ENCODE data around the gene MAN1B1. TPM values are rescaled to one million over a fixed set of nuclear protein-coding genes. Genes with fewer than 3 reads are reported as not detected.

MAN1B1 gene
- total RNA-seq, 1 donor from 2014 or later, result 59.8 TPM

DNA sequence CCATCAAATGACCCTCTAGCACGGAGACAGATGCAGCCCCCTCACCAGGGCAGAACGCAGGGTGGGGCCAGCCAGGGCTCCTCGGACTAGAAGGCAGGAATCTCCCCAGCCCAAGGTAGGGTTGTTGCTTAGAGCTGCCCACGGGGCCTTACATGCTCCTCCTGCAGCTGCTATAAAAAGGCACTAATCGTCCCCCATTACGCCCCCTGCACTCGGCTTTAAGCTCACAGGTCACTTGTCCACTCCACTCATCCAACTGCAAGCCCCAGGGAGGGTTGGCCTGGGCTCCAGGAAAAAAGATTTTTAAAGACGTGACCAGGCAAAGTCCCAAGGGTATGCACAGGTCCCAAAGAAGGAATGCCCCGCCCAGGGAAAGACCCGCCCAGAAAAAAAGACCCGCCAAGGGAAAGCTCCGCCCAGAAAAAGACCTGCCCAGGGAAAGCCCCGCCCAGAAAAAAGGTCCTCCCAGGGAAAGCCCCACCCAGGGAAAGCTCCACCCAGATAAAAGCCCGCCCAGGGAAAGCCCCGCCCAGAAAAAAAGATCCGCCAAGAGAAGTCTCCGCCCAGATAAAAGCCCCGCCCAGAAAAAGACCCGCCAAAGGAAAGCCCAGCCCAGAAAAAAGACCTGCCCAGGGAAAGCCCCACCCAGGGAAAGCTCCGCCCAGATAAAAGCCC is 63.3 kb downstream of the MAN1B1 start:
- no peak overlapping the region for H3K27ac Mint-ChIP-seq (ENCODE audit: unreplicated experiment)
- no peak overlapping the region for H3K4me3 Mint-ChIP-seq (ENCODE audit: unreplicated experiment)
- no peaks in the 10 kb centered on the region for H3K4me1 Mint-ChIP-seq (ENCODE audit: low read depth, unreplicated experiment)
- H3K36me3 Mint-ChIP-seq (ENCODE audit: unreplicated experiment), result no peaks in the 10 kb centered on the region
- peaks cover 6% of the 10 kb centered on the region for H3K27me3 Mint-ChIP-seq (ENCODE audit: unreplicated experiment)
- no peak for DNase-seq
- peaks cover 2% of the 10 kb centered on the region for H3K9me3 Mint-ChIP-seq (ENCODE audit: unreplicated experiment)
- TF ChIP-seq CTCF (IDR thresholded peaks at IDR 0.05; ENCODE audit: partially characterized antibody, unreplicated experiment), result no peak

- no peak for DNase-seq
- H3K4me1 Mint-ChIP-seq (ENCODE audit: low read depth, unreplicated experiment), result no peaks in the 10 kb centered on the region
Observed at GRCh38 chr9:137150617-137151457, 64.1 kb downstream of the MAN1B1 start.

GRCh38 chr9:137152844-137153405 is 66.1 kb downstream of the MAN1B1 start:
- no peaks in the 10 kb centered on the region for H3K36me3 Mint-ChIP-seq (ENCODE audit: unreplicated experiment)
- peaks cover 6% of the 10 kb centered on the region for H3K27me3 Mint-ChIP-seq (ENCODE audit: unreplicated experiment)
- no peak overlapping the region for H3K4me3 Mint-ChIP-seq (ENCODE audit: unreplicated experiment)
- no peak overlapping the region for H3K27ac Mint-ChIP-seq (ENCODE audit: unreplicated experiment)
- no peak for TF ChIP-seq CTCF (IDR thresholded peaks at IDR 0.05; ENCODE audit: partially characterized antibody, unreplicated experiment)
- no peak for DNase-seq
- no peaks in the 10 kb centered on the region for H3K9me3 Mint-ChIP-seq (ENCODE audit: unreplicated experiment)
- peaks cover under 1% of the 10 kb centered on the region for H3K4me1 Mint-ChIP-seq (ENCODE audit: low read depth, unreplicated experiment)

More at GRCh38 chr9:137150617-137151457, 64.1 kb downstream of the MAN1B1 start:
- H3K9me3 Mint-ChIP-seq (ENCODE audit: unreplicated experiment), result peaks cover 2% of the 10 kb centered on the region
- no peak overlapping the region for H3K4me3 Mint-ChIP-seq (ENCODE audit: unreplicated experiment)
- peaks cover 7% of the 10 kb centered on the region for H3K27me3 Mint-ChIP-seq (ENCODE audit: unreplicated experiment)
- TF ChIP-seq CTCF (IDR thresholded peaks at IDR 0.05; ENCODE audit: partially characterized antibody, unreplicated experiment), result no peak
- no peaks in the 10 kb centered on the region for H3K36me3 Mint-ChIP-seq (ENCODE audit: unreplicated experiment)
- H3K27ac Mint-ChIP-seq (ENCODE audit: unreplicated experiment), result no peak overlapping the region

DNA sequence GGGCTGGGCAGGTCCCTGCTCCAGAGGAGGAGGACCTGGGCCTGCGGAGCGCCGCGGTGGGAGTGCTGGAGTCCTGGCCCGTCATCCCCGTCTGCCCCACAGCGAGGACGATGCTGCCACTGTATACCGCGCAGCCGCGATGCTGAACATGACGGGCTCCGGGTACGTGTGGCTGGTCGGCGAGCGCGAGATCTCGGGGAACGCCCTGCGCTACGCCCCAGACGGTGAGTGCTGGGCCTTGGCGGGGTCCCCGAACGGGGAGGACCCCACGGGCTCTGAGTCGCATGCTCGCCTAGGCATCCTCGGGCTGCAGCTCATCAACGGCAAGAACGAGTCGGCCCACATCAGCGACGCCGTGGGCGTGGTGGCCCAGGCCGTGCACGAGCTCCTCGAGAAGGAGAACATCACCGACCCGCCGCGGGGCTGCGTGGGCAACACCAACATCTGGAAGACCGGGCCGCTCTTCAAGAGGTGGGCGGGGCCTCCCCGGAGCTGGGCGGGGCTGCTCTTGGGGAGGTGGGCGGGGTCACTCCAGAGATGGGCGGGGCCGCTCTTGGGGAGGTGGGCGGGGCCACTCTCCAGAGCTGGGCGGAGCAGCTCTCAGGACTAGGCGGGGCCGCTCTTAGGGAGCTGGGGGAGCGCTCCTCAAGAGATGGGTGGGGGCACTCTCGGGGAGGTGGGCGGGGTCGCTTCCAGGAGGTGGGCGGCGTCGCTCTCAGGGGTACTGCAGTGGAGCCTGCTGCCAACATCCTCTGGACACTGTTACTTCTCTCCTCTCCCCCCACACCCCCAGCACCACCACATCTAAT is 70.0 kb downstream of the MAN1B1 start:
- TF ChIP-seq CTCF (IDR thresholded peaks at IDR 0.05; ENCODE audit: partially characterized antibody, unreplicated experiment), result no peak
- Mint-ChIP-seq H3K27ac (ENCODE audit: unreplicated experiment) (no peak overlapping the region), H3K4me1 (ENCODE audit: low read depth, unreplicated experiment) (peaks cover 10% of the 10 kb centered on the region), H3K27me3 (ENCODE audit: unreplicated experiment) (peaks cover 18% of the 10 kb centered on the region), H3K36me3 (ENCODE audit: unreplicated experiment) (no peaks in the 10 kb centered on the region), H3K9me3 (ENCODE audit: unreplicated experiment) (peaks cover 2% of the 10 kb centered on the region), H3K4me3 (ENCODE audit: unreplicated experiment) (no peak overlapping the region)
- peak; percentile 64 for DNase-seq
